NCI-H460 (cell line): Measurements from ENCODE around the gene BST1. TPM values are rescaled to one million over a fixed set of nuclear protein-coding genes. Genes with fewer than 3 reads are reported as not detected.
"Not testable (repeated sequence)": the region's sequence is repeated elsewhere in the genome, so short reads cannot be mapped to it uniquely, and the experiment has no call there.

Experiments
- DNase-seq: peaks from one replicate; pipeline ENCODE4 v3.0.0-alpha.2; 2016; ENCODE audit warnings: low read depth; ENCODE audit errors: extremely low read depth
- total RNA-seq: library from RNA; depleted of rRNA; stranded (reverse); fragments of >200 nt; shearing (Covaris generic); gene quantifications from 2 replicates; pipeline ENCODE4 v1.2.3, GENCODE V29; 2014

Gene BST1
- total RNA-seq, 1 experiment from 2014 or later, result 11.1 TPM

DNA sequence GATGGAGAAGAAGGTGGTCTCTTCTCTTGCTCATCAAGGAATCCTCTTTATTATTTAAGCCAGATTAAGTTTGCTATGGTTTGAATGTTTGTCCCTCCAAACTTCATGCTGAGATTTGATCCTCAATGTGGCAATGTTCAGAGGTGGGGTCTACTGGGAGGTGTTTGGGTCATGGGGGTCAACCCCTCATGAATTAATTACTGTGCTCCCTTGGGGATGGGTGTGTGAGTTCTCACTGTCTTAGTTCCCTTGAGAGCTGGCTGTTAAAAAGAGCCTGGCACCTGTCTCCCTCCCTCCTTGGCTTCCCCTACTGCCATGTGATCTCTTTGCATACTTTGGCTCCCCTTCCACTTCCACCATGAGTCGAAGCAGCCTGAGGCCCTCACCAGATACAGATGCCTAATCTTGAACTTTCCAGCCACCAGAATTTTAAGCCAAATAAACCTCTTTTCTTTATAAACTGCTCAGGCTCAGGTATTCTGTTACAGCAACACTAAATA lies 39.3 kb downstream of the BST1 start:
- DNase-seq, result no peak

DNA sequence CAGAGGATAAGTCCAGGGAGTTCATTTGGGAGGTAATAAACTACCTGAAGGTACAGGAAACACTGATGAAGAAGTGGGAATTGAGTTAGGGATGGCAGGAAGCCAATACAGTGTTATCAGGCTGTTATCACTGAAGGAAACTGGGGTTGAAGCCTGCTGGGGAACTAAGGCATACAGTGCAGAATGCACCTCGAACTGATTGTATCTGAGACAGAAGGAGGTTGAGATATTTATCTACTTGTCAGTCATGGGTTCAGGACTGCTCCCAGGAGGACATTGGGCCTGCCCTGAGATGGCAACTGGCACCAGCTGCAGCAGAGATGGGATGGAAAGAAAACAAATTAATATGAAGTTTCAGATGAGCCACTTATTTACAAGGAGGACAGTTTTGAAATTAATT lies 39.8 kb downstream of the BST1 start:
- no peak for DNase-seq

GRCh38 chr4:15744016-15744545 lies 41.2 kb downstream of the BST1 start:
- DNase-seq, result no peak

DNA sequence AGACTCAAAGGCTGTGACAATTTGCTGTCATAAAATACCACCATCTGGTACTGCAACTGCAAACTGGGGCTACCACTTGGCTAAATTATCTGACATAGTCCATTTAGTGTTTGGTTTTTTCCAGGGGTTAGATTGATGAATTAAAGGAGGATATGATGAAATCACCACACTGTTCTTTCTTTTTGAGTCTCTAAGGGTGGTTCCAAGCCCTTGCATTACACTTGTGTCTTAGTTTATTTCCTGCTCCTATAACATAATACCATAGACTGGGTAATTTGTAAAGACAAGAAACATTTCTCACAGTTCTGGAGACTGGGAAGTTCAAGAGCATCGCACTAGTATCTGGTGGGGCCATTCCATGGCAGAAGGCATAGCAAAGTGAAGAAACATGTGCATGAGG lies 43.2 kb downstream of the BST1 start:
- DNase-seq, result no peak

GRCh38 chr4:15749001-15749400 lies 46.1 kb downstream of the BST1 start:
- DNase-seq, result no peak

DNA sequence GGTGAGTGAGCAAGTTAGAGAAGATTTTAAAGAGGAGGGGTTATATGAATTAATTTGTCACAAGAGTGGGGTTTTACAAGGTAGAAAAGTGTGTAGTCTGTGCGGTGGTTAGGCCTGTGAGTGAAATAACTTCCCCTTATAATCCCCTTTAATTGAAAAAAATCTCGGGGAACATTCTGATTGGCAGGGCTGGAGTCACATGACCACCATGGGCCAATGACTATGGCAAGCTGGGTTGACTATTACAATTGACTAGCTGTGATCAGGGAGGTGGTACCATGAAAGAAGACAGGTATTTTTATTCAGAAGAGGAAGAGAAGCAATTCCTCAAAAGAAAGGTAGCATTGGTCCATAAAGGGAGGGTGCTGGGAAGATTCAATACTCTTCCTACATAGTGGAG lies 48.3 kb downstream of the BST1 start:
- DNase-seq, result no peak

GRCh38 chr4:15753081-15753480 lies 50.2 kb downstream of the BST1 start:
- no peak for DNase-seq

- no peak for DNase-seq
These were observed 50.9 kb downstream of the BST1 start for GRCh38 chr4:15753786-15754185.

- no peak for DNase-seq
These were observed 51.5 kb downstream of the BST1 start for GRCh38 chr4:15754323-15754722.

DNA sequence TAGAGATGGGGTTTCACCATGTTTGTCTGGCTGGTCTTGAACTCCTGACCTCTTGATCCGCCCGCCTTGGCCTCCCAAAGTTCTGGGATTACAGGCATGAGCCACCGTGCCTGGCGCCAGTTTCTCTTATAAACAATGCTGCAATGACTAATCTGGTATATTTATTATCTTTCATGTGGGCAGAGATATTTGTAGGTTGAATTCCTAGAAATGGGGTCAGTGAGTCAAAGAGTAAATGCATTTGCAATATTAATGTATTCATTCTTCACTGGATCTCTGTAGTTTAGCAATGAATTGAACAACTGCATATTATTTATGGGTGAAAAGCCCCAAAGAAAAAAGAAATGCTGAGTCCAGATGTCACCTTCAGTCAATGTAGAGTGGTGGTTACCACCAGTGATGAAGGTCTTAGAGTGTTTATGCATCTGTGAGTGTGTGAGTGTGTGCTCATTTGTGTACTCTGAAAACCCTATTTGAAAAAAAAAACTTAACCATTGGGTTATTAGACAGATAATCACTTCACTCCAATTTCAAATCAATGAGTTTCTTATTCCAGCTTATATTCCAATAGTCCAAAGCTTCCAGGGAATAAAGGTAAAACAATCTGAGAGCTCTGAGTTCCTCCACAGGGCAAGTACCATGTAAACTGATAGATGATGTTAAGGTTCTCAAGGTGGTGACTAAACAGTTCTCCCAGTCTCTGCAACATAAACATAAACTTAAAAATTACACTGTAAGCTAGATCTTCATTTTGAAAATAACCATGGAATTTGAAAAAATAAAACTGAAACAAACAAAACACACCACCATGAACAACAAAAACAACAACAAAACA lies 52.7 kb downstream of the BST1 start:
- no peak for DNase-seq

DNA sequence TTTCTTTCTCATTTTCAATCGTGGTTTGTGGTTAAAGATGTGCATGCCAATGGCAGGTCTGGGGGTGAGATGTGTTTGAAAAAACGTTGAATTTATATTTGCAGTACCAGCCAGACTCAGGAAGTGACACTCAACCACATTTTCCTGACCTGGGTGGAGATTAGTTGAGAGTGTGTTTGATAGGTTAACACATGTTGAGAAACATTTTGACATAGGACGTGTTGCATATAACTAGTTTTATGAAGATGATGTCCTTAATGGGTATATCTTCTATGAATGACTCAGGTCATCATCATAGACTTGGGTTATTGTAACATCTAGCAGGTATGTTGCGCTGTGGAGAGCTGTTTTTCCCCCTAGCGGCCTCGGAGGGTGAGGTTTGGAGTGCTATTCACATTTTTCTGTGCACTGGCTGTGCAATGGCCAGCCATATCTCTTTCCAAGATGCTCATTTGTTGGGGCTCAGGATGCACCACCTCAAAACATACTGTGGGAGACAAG lies 53.5 kb downstream of the BST1 start:
- DNase-seq, result no peak

DNA sequence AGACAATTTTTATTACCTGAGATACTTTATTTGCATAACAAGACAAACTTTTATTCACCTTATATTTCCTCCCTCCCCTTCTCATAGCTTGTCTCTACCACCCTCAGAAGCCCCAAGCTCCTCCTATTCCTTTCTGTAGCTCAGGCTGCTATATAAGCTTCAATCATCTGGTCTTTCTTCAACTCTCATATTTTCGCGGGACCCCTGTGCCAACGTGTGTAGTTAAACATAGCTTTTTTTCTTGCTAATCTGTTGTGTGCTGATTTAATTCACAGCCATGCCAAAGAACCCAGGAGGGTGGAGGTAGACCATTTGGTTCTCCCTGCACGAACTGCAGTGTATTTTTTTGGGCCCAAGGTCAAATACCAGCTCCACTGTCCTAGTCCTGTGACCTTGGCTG lies 54.2 kb downstream of the BST1 start:
- DNase-seq, result no peak

DNA sequence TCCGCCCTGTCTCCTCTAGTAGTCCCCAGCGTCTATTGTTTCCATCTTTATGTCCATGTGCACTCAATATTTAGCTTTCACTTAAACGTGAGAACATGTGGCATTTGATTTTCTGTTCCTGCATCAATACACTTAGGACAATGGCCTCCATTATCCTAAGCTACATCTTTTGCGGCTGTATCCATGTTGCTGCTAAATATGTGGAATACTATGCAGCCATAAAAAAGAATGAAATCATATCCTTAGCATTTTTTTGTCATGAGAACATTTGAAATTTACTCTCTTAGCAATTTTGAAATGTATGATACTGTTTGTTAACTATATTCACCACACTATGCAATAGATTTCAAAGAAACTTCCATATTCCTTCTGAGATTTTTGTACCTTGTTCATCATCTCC lies 55.4 kb downstream of the BST1 start:
- DNase-seq, result no peak

DNA sequence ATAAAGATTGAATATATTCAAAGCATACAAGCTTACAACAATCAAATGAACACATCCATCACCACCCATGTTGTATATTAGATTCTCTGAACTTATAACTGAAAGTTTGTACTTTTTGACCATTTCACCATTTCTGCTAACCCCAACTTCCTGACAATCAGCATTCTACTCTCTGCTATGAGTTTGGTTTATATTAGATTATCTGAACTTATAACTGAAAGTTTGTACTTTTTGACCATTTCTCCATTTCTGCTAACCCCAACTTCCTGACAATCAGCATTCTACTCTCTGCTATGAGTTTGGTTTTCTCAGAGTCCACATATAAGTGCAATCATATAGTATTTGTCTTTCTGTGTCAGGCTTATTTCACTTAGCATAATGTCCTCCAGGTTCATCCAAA lies 59.6 kb downstream of the BST1 start:
- DNase-seq, result not testable (repeated sequence)

- no peak for DNase-seq
These were observed 62.5 kb downstream of the BST1 start for GRCh38 chr4:15765391-15765790.

GRCh38 chr4:15765910-15766697 lies 63.2 kb downstream of the BST1 start:
- no peak for DNase-seq

- DNase-seq, result no peak
These were observed 64.0 kb downstream of the BST1 start for GRCh38 chr4:15766821-15767220.

- no peak for DNase-seq
These were observed 66.3 kb downstream of the BST1 start for GRCh38 chr4:15769202-15769601.

DNA sequence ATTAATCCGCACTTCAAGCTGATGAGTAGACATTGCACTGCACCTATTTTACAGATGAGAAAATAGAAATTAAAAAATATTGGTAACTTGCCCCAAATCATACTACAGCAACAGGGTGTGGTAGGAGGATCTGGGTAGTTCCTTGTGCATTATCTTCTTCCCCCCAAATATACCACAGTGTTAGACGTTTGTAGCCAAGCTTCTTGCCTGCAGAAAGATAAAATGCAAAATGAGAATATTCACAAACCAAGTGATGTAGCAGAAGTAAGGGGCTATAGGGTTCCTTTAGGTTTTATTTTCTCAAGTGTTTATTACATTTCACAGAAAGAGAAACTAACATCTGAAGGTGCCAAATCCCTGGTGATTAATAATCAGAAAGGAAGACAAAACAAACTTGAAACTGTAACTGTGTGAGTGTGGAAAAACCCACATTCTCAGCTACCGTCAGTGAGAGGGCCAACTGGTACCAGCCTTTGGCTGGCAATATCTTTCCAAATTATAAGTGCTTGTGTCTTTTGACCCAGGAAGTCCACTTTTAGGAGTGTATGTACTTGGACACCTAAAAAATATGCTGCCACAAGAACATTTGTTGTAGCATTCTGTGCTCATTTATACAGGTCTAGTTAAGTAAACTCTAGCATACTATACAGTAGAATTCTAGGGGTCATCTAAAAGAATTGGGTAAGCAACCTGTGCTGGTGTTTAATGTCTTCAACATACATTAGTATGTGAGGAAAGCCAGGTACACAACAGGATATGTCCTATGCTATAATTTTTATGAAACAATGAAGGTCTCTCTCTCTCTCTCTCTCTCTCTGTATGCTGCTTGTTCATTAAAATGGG lies 68.6 kb downstream of the BST1 start:
- no peak for DNase-seq

GRCh38 chr4:15774020-15774420 lies 71.2 kb downstream of the BST1 start:
- DNase-seq, result no peak
